Kidney (tissue), 14 donors: ENCODE data around the gene MARK1. TPM values are rescaled to one million over a fixed set of nuclear protein-coding genes. Genes with fewer than 3 reads are reported as not detected.
"Not testable (repeated sequence)": the region's sequence is repeated elsewhere in the genome, so short reads cannot be mapped to it uniquely, and the experiment has no call there.

Experiments used
- DNase-seq, 5 donors: peaks; one replicate each; pipeline ENCODE4 v3.0.0-alpha.2; 2013 to 2020
- FAIRE-seq: peaks from 2 replicates; lab custom pipeline; 2012; peaks lifted over from hg19 to GRCh38; lab: Jason Lieb, UNC
- H3K27ac ChIP-seq, 2 donors: one replicate each; pipeline ENCODE4 v1.7.0; 2013; ENCODE audit warnings: low read depth in 2 of 2, low read length in 2 of 2, inconsistent platforms in 1 of 2
- H3K27me3 ChIP-seq: one replicate; pipeline ENCODE4 v1.7.1; 2013; ENCODE audit warnings: low read length, inconsistent platforms; ENCODE audit not compliant: control insufficient read depth, insufficient read depth
- H3K36me3 ChIP-seq, 3 donors: one replicate each; pipeline versions ENCODE4 v1.7.0 to v1.7.1; 2013; ENCODE audit warnings: low read length in 3 of 3, control low read depth in 1 of 3, inconsistent platforms in 1 of 3; ENCODE audit not compliant: insufficient read depth in 3 of 3, control insufficient read depth in 2 of 3
- H3K4me1 ChIP-seq, 3 donors: one replicate each; pipeline versions ENCODE4 v1.7.0 to v1.7.1; 2013; ENCODE audit warnings: low read length in 3 of 3, inconsistent platforms in 1 of 3, low read depth in 1 of 3; ENCODE audit not compliant: control insufficient read depth in 2 of 3, insufficient read depth in 2 of 3
- H3K4me3 ChIP-seq, 3 donors: one replicate each; pipeline versions ENCODE4 v1.7.0 to v1.8.1; 2013; ENCODE audit warnings: low read length in 3 of 3, control low read depth in 1 of 3, inconsistent platforms in 1 of 3
- H3K9ac ChIP-seq, 3 donors: one replicate each; pipeline versions ENCODE4 v1.7.0 to v1.7.1; 2013; ENCODE audit warnings: low read length in 3 of 3, control low read depth in 1 of 3, inconsistent platforms in 1 of 3
- H3K9me3 ChIP-seq, 3 donors: one replicate each; pipeline versions ENCODE4 v1.7.0 to v1.7.1; 2013; ENCODE audit warnings: low read length in 3 of 3, control low read depth in 1 of 3, inconsistent platforms in 1 of 3; ENCODE audit not compliant: control insufficient read depth in 2 of 3, insufficient read depth in 1 of 3
- intact Hi-C: fragments of 100-400 bp; cut with DNase I; formaldehyde crosslinking; loops from one replicate; pipeline ENCODE4 v1.11.1; 2022
- polyA plus RNA-seq: library from polyadenylated mRNA; stranded (reverse); fragments of 350-450 nt; fragmentation: Illumina TruSeq; extraction: RNeasy Lipid Tissue Mini Kit (QIAGEN cat#74804); gene quantifications from one replicate; pipeline ENCODE4 v1.2.3, GENCODE V29; 2014; ENCODE audit warnings: low read depth, low replicate concordance; ENCODE audit not compliant: insufficient read depth
- total RNA-seq: library from RNA; stranded (reverse); fragmentation: NEBNext Ultra II Directional; extraction: Animal tissue kit (Norgen Biotek cat#: 25700); gene quantifications from one replicate; pipeline ENCODE4 v1.2.1, GENCODE V29; 2021
- TF ChIP-seq, protein P1 (sequence below): IDR thresholded peaks from 3 replicates; pipeline ENCODE4 v1.5.1; 2012; ENCODE audit warnings: mild to moderate bottlenecking, moderate library complexity, borderline replicate concordance; ENCODE audit not compliant: insufficient read depth; ENCODE audit errors: extremely low read depth
- donor health status: control.
- donor health status: control.
- donor health status: control.
- donor health status: control.
- donor health status: control.
- donor health status: DM: yes; HTN: yes; CAD: no.
- donor health status: Normal renal cell carcinoma (clear cell type).

Gene MARK1
- total and polyA plus RNA-seq, 2 donors from 2014 or later = 2.6 to 5.3 TPM

DNA sequence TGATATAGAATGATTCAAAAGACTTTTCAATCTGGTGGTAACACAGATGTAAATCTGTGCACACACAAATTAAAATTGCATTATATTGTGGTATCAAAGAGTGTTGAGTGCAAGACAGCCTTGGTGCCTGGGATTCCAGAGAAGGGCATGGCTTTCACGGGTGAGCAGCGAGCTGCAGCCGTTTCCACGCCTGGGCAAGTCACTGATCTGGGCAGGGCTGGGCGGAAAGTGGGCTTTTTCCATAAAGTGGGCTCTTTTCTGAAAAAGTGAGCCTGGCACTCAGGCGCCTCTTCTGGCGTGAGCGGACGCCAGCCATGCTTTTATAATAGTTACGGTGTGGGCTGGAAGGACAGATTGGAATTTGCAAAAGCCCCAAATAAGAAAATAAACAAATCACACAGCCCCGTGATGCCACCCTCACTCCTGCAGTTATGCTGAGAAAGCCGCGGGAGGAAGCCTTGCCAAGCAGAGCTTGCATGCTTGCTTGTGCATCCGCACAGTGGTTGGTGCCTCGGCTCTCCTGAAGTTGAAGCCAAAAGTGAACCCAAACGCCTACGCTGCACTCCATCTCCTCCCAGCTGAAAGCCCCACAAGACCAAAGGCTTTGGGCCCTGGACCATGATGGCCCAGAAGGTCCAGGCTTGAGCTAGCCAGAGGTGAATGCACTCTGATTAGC lies 155.1 kb downstream of the MARK1 start:
- no peak overlapping the region for H3K4me3 ChIP-seq
- no peaks in the 10 kb centered on the region for H3K9me3 ChIP-seq
- intact Hi-C loops = no loop called here
- H3K4me1 ChIP-seq = peaks cover 0 to 2% (median 0%) of the 10 kb centered on the region in 3 donors
- no peak overlapping the region for H3K9ac ChIP-seq
- FAIRE-seq (no peak), DNase-seq (no peak)
- H3K27ac ChIP-seq = no peak overlapping the region
- no peaks in the 10 kb centered on the region for H3K27me3 ChIP-seq
- no peaks in the 10 kb centered on the region for H3K36me3 ChIP-seq
- TF ChIP-seq, protein P1, sequence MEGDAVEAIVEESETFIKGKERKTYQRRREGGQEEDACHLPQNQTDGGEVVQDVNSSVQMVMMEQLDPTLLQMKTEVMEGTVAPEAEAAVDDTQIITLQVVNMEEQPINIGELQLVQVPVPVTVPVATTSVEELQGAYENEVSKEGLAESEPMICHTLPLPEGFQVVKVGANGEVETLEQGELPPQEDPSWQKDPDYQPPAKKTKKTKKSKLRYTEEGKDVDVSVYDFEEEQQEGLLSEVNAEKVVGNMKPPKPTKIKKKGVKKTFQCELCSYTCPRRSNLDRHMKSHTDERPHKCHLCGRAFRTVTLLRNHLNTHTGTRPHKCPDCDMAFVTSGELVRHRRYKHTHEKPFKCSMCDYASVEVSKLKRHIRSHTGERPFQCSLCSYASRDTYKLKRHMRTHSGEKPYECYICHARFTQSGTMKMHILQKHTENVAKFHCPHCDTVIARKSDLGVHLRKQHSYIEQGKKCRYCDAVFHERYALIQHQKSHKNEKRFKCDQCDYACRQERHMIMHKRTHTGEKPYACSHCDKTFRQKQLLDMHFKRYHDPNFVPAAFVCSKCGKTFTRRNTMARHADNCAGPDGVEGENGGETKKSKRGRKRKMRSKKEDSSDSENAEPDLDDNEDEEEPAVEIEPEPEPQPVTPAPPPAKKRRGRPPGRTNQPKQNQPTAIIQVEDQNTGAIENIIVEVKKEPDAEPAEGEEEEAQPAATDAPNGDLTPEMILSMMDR = no peak

DNA sequence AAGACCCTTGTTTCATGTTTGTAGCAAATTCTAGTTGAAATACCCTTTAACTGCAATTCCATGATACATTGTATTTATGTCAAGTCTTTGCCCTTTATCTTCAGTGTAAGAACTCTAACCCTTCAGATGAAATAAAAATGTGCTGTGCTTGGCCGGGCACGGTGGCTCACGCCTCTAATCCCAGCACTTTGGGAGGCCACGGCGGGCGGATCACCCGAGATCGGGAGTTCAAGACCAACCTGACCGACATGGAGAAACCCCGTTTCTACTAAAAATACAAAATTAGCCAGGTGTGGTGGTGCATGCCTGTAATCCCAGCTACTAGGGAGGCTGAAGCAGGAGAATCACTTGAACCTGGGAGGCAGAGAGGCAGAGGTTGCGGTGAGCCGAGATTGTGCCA lies 155.8 kb downstream of the MARK1 start:
- H3K4me3 ChIP-seq, intact Hi-C loops, FAIRE-seq, H3K27ac ChIP-seq, H3K9ac ChIP-seq, H3K9me3 ChIP-seq, H3K36me3 ChIP-seq, H3K27me3 ChIP-seq, H3K4me1 ChIP-seq, DNase-seq: not testable (repeated sequence)

DNA sequence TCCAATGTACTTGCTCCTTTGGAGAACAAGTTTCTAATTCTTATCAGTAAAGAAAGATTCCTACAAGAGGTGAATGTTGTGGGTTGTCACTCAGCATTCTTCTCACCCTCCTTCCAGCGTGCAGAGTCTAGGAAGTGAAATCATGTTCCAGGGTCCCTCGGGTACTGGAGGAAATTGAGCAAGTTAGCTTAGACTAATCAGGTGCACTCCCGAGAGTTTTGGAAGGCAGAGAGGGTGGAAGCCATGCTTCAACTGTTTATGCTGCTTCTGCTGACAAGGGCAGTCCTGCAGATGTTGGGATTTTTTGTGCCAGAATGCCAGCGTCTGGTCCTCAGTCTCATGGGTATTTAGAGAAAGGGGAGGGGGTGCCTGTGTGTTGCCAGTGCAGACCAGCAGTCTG lies 157.0 kb downstream of the MARK1 start:
- Histone ChIP-seq H3K9me3 (no peaks in the 10 kb centered on the region), H3K27ac (no peak overlapping the region), H3K27me3 (no peaks in the 10 kb centered on the region), H3K4me3 (no peak overlapping the region), H3K9ac (no peak overlapping the region), H3K4me1 (peaks cover 0 to 6% (median 0%) of the 10 kb centered on the region in 3 donors), H3K36me3 (no peaks in the 10 kb centered on the region)
- no peak for DNase-seq
- intact Hi-C loops = no loop called here
- TF ChIP-seq, protein P1 = no peak
- no peak for FAIRE-seq

DNA sequence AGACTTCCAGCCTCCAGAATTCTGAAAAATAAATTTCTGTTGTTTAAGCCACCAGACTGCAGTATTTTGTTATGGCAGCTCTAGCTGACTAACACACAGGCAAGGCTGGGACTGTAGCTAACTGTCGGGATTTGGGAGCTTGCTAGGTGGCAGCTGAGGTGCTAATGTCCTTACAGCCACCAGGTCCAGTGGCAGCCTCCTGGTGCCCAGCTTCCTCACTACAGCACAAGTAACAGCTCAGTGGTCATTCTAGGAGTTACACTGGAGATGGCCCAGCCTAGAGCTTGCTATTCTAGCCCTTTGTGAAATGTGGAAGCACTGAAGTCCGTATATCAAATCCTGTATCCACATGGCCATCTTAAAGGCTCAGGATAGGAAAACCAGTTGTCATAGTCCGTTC lies 157.9 kb downstream of the MARK1 start:
- no peak for DNase-seq

More for the DNA sequence above, 157.9 kb downstream of the MARK1 start:
- Histone ChIP-seq H3K27ac (no peak overlapping the region), H3K9me3 (no peaks in the 10 kb centered on the region), H3K9ac (no peak overlapping the region), H3K36me3 (no peaks in the 10 kb centered on the region), H3K27me3 (no peaks in the 10 kb centered on the region), H3K4me3 (no peak overlapping the region), H3K4me1 (peaks cover 0 to 5% (median 0%) of the 10 kb centered on the region in 3 donors)
- intact Hi-C loops = no loop called here
- no peak for FAIRE-seq
- TF ChIP-seq, protein P1 = no peak
